CD14-positive monocyte (primary cell): ENCODE results near the gene GPHN. TPM values are rescaled to one million over a fixed set of nuclear protein-coding genes. Genes with fewer than 3 reads are reported as not detected.

Experiments
- DNase-seq, 3 donors: peaks; one replicate each; pipeline ENCODE4 v3.0.0-alpha.2; 2011 to 2022
- H2AFZ ChIP-seq: 2 replicates; pipeline ENCODE4 v1.6.0; 2012; ENCODE audit warnings: mild to moderate bottlenecking, low read depth, low read length, inconsistent platforms; ENCODE audit not compliant: insufficient read depth, poor library complexity, severe bottlenecking
- H3K27ac ChIP-seq, 2 donors: 1 replicate in 1 of 2; 2 replicates in 1 of 2; pipeline ENCODE4 v1.5.1; 2012 to 2013; ENCODE audit warnings: low read length in 2 of 2, control low read depth in 1 of 2, inconsistent platforms in 1 of 2, low read depth in 1 of 2, mild to moderate bottlenecking in 1 of 2
- H3K27me3 ChIP-seq, 2 donors: one replicate each; pipeline versions ENCODE4 v1.6.0 to v1.6.1; 2011 to 2013; ENCODE audit warnings: low read length in 2 of 2; ENCODE audit not compliant: control insufficient read depth in 2 of 2, insufficient read depth in 2 of 2
- H3K36me3 ChIP-seq, 2 donors: replicated peaks in 1 of 2; 1 replicate in 1 of 2; 2 replicates in 1 of 2; pipeline versions ENCODE4 v1.5.1 to v1.6.1; 2012 to 2013; ENCODE audit warnings: low read length in 2 of 2, control low read depth in 1 of 2, inconsistent platforms in 1 of 2, mild to moderate bottlenecking in 1 of 2; ENCODE audit not compliant: insufficient read depth in 2 of 2, control insufficient read depth in 1 of 2
- H3K4me1 ChIP-seq, 2 donors: 1 replicate in 1 of 2; 2 replicates in 1 of 2; pipeline versions ENCODE4 v1.5.1 to v1.6.1; 2012 to 2013; ENCODE audit warnings: low read length in 2 of 2, control low read depth in 1 of 2, inconsistent platforms in 1 of 2, mild to moderate bottlenecking in 1 of 2, moderate library complexity in 1 of 2; ENCODE audit not compliant: insufficient read depth in 2 of 2, control insufficient read depth in 1 of 2
- H3K4me2 ChIP-seq: replicated peaks from 2 replicates; pipeline ENCODE3; 2012; ENCODE audit warnings: low read length, moderate library complexity, mild to moderate bottlenecking; ENCODE audit not compliant: poor library complexity, severe bottlenecking; ENCODE audit errors: extremely low read depth
- H3K4me3 ChIP-seq, 3 experiments: fragments of 200-600 bp in 1 of 3; sonication (generic) in 1 of 3; replicated peaks in 1 of 3; 1 replicate in 2 of 3; 2 replicates in 1 of 3; pipeline ENCODE4 v1.5.1; 2011 to 2013; ENCODE audit warnings: low read length in 3 of 3, mild to moderate bottlenecking in 3 of 3, control low read depth in 2 of 3, low read depth in 2 of 3, inconsistent platforms in 1 of 3, moderate library complexity in 1 of 3
- H3K79me2 ChIP-seq: 2 replicates; pipeline ENCODE4 v1.6.0; 2012; ENCODE audit warnings: mild to moderate bottlenecking, control low read depth, inconsistent platforms, low read length, moderate library complexity; ENCODE audit not compliant: insufficient read depth
- H3K9ac ChIP-seq: 2 replicates; pipeline ENCODE4 v1.6.0; 2017; ENCODE audit warnings: low read length, mild to moderate bottlenecking; ENCODE audit not compliant: insufficient read depth, poor library complexity, severe bottlenecking
- H3K9me3 ChIP-seq, 2 donors: replicated peaks in 1 of 2; 1 replicate in 1 of 2; 2 replicates in 1 of 2; pipeline versions ENCODE4 v1.5.1 to v1.6.1; 2012 to 2013; ENCODE audit warnings: low read length in 2 of 2, control low read depth in 1 of 2; ENCODE audit not compliant: control insufficient read depth in 1 of 2, insufficient read depth in 1 of 2
- H4K20me1 ChIP-seq: 2 replicates; pipeline ENCODE4 v1.6.0; 2012; ENCODE audit warnings: mild to moderate bottlenecking, low read length, control low read depth, moderate library complexity; ENCODE audit not compliant: insufficient read depth
- H3K27ac Mint-ChIP-seq, 7 donors: one replicate each; pipeline ENCODE4 v1.8.0; 2020; ENCODE audit warnings: mild to moderate bottlenecking in 7 of 7, mixed read lengths in 7 of 7, moderate library complexity in 6 of 7, inconsistent platforms in 2 of 7
- H3K27me3 Mint-ChIP-seq, 3 donors: one replicate each; pipeline ENCODE4 v1.8.0; 2021 to 2022; ENCODE audit warnings: low read depth in 3 of 3, mild to moderate bottlenecking in 3 of 3, mixed read lengths in 3 of 3, moderate library complexity in 3 of 3, inconsistent platforms in 1 of 3
- H3K36me3 Mint-ChIP-seq, 2 donors: one replicate each; pipeline ENCODE4 v1.8.0; 2020; ENCODE audit warnings: mixed read lengths in 2 of 2, inconsistent platforms in 1 of 2, mild to moderate bottlenecking in 1 of 2
- H3K4me1 Mint-ChIP-seq: one replicate; pipeline ENCODE4 v1.8.0; 2020; ENCODE audit warnings: mild to moderate bottlenecking, mixed read lengths
- H3K4me3 Mint-ChIP-seq, 2 donors: one replicate each; pipeline ENCODE4 v1.8.0; 2020; ENCODE audit warnings: mild to moderate bottlenecking in 2 of 2, mixed read lengths in 2 of 2, moderate library complexity in 1 of 2
- H3K9me3 Mint-ChIP-seq, 7 donors: one replicate each; pipeline ENCODE4 v1.8.0; 2020 to 2022; ENCODE audit warnings: mixed read lengths in 7 of 7, mild to moderate bottlenecking in 6 of 7, moderate library complexity in 6 of 7, inconsistent platforms in 2 of 7
- WGBS: methylation state at CpG from one replicate; pipeline ENCODE4 v1.1.5; 2013; ENCODE audit warnings: missing lambda C conversion rate; ENCODE audit not compliant: insufficient coverage; 5-methylcytosine and 5-hydroxymethylcytosine counted together
- intact Hi-C, 2 donors: fragments of 100-400 bp; cut with micrococcal nuclease; formaldehyde crosslinking; loops; one replicate each; pipeline versions ENCODE4 v1.15.0 to v1.15.1; 2023
- polyA plus RNA-seq, 3 donors: library from polyadenylated mRNA; depleted of rRNA in 1 of 3; unstranded in 2 of 3; stranded (reverse) in 1 of 3; fragments of 300-500 nt in 2 of 3; fragments of >200 nt in 1 of 3; fragmentation: Illumina TruSeq in 2 of 3; gene quantifications; 1 replicate in 2 of 3; 2 replicates in 1 of 3; pipeline ENCODE4 v1.2.3, GENCODE V29; 2012 to 2021
- TF ChIP-seq, protein P1 (sequence below): fragments of 200-600 bp; IDR thresholded peaks from one replicate; pipeline ENCODE4 v1.8.0; 2022; ENCODE audit warnings: antibody characterized with exemption, mild to moderate bottlenecking

Gene GPHN
- polyA plus RNA-seq, 3 donors: 1.9 to 3.1 (median 3.0) TPM

- Histone ChIP-seq H3K36me3 (no peaks in the 10 kb centered on the region), H2AFZ (no peak overlapping the region), H3K79me2 (no peaks in the 10 kb centered on the region), H3K4me3 (no peak overlapping the region), H3K4me1 (no peaks in the 10 kb centered on the region), H3K9me3 (peaks cover 0 to 5% of the 10 kb centered on the region in 2 donors), H3K27ac (no peak overlapping the region), H3K27me3 (no peaks in the 10 kb centered on the region), H3K9ac (no peak overlapping the region), H3K4me2 (no peak overlapping the region), H4K20me1 (no peaks in the 10 kb centered on the region)
- no peak overlapping the region for H3K4me3 Mint-ChIP-seq
- TF ChIP-seq, protein P1, sequence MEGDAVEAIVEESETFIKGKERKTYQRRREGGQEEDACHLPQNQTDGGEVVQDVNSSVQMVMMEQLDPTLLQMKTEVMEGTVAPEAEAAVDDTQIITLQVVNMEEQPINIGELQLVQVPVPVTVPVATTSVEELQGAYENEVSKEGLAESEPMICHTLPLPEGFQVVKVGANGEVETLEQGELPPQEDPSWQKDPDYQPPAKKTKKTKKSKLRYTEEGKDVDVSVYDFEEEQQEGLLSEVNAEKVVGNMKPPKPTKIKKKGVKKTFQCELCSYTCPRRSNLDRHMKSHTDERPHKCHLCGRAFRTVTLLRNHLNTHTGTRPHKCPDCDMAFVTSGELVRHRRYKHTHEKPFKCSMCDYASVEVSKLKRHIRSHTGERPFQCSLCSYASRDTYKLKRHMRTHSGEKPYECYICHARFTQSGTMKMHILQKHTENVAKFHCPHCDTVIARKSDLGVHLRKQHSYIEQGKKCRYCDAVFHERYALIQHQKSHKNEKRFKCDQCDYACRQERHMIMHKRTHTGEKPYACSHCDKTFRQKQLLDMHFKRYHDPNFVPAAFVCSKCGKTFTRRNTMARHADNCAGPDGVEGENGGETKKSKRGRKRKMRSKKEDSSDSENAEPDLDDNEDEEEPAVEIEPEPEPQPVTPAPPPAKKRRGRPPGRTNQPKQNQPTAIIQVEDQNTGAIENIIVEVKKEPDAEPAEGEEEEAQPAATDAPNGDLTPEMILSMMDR: no peak
- H3K36me3 Mint-ChIP-seq: no peaks in the 10 kb centered on the region
- H3K27me3 Mint-ChIP-seq: no peaks in the 10 kb centered on the region
- intact Hi-C loops: no loop called here
- no peak for DNase-seq
- H3K4me1 Mint-ChIP-seq: no peaks in the 10 kb centered on the region
- peaks cover 0 to 11% (median 5%) of the 10 kb centered on the region in 7 donors for H3K9me3 Mint-ChIP-seq
- H3K27ac Mint-ChIP-seq: no peak overlapping the region
- WGBS: 100% methylated on average over 1 of the region's 3 CpGs
Measured at GRCh38 chr14:66464261-66464660, 43.7 kb upstream of the GPHN start.

- Mint-ChIP-seq H3K9me3 (peaks cover 5 to 24% (median 12%) of the 10 kb centered on the region in 7 donors), H3K4me1 (no peaks in the 10 kb centered on the region), H3K27ac (no peak overlapping the region), H3K4me3 (no peak overlapping the region), H3K27me3 (no peaks in the 10 kb centered on the region), H3K36me3 (no peaks in the 10 kb centered on the region)
- H3K9me3 ChIP-seq: peaks cover 4 to 18% of the 10 kb centered on the region in 2 donors
- H4K20me1 ChIP-seq: no peaks in the 10 kb centered on the region
- H3K27ac ChIP-seq: no peak overlapping the region
- H3K79me2 ChIP-seq: no peaks in the 10 kb centered on the region
- no peaks in the 10 kb centered on the region for H3K4me1 ChIP-seq
- DNase-seq: no peak
- no peak overlapping the region for H3K9ac ChIP-seq
- TF ChIP-seq, protein P1: no peak
- H3K4me2 ChIP-seq: no peak overlapping the region
- intact Hi-C loops: no loop called here
- H3K36me3 ChIP-seq: no peaks in the 10 kb centered on the region
- no peak overlapping the region for H3K4me3 ChIP-seq
- no CpG with 5 or more reads among the region's 2 CpGs for WGBS
- no peaks in the 10 kb centered on the region for H3K27me3 ChIP-seq
- no peak overlapping the region for H2AFZ ChIP-seq
Measured at GRCh38 chr14:66468778-66469367, 39.1 kb upstream of the GPHN start.
